Activated CD8-positive, alpha-beta T cell treated with anti-CD3 and anti-CD28 coated beads for 36 hours (primary cell): ENCODE results near the gene NFKBIA. TPM values are rescaled to one million over a fixed set of nuclear protein-coding genes. Genes with fewer than 3 reads are reported as not detected.

ENCODE experiments used
- ATAC-seq: fragments of 200-7000 bp; cut with Tn5 transposase; one replicate; pipeline ENCODE4 v1.10.0; 2021; ENCODE audit warnings: mild to moderate bottlenecking, moderate library complexity
- CTCF ChIA-PET: fragments of 350-600 bp; sonication (Branson Sonifier 250); formaldehyde crosslinking; loops from one replicate; lab custom pipeline; 2021; ENCODE audit warnings: antibody characterized with exemption; lab: Charles Lee
- POLR2A ChIA-PET: fragments of 350-600 bp; sonication (Branson Sonifier 250); formaldehyde crosslinking; loops from one replicate; lab custom pipeline; 2021; ENCODE audit warnings: antibody characterized with exemption; lab: Charles Lee
- DNase-seq: peaks from one replicate; pipeline ENCODE4 v3.0.0-alpha.2; 2020
- H3K27ac Mint-ChIP-seq: one replicate; pipeline ENCODE4 v1.8.0; 2021; ENCODE audit warnings: mild to moderate bottlenecking, mixed read lengths
- H3K27me3 Mint-ChIP-seq: one replicate; pipeline ENCODE4 v1.8.0; 2021; ENCODE audit warnings: mixed read lengths
- H3K36me3 Mint-ChIP-seq: one replicate; pipeline ENCODE4 v1.8.0; 2021; ENCODE audit warnings: low read depth, mixed read lengths
- H3K4me1 Mint-ChIP-seq: one replicate; pipeline ENCODE4 v1.8.0; 2021; ENCODE audit warnings: low read depth, mixed read lengths
- H3K4me3 Mint-ChIP-seq: one replicate; pipeline ENCODE4 v1.8.0; 2021; ENCODE audit warnings: mild to moderate bottlenecking, moderate library complexity, mixed read lengths
- H3K9me3 Mint-ChIP-seq: one replicate; pipeline ENCODE4 v1.8.0; 2021; ENCODE audit warnings: mixed read lengths
- intact Hi-C: fragments of 100-400 bp; cut with micrococcal nuclease; formaldehyde crosslinking; loops from one replicate; pipeline ENCODE4 v1.10.0; 2022
- total RNA-seq, 2 experiments: library from RNA; stranded (reverse); gene quantifications; one replicate each; pipeline ENCODE4 v1.2.3, GENCODE V29; 2021
- TF ChIP-seq, protein P1 (sequence below): fragments of 200-600 bp; IDR thresholded peaks from one replicate; pipeline ENCODE4 v1.8.0; 2022; ENCODE audit warnings: antibody characterized with exemption, mild to moderate bottlenecking

The NFKBIA gene
- total RNA-seq, 2 experiments from 2014 or later: 218 to 227 TPM

GRCh38 chr14:35403114-35403602, 1.4 kb downstream of the NFKBIA start:
- intact Hi-C loops: loop anchor here (5.0 kb wide), 2 partner anchors 36 to 51 kb away; no protein-coding TSS in a partner anchor
- Mint-ChIP-seq H3K36me3 (peaks cover 47% of the 10 kb centered on the region), H3K27me3 (no peaks in the 10 kb centered on the region), H3K4me1 (peaks cover 39% of the 10 kb centered on the region), H3K27ac (peak overlapping the region; percentile 97), H3K4me3 (peak overlapping the region; percentile 93), H3K9me3 (no peaks in the 10 kb centered on the region)
- peak; percentile 71 for DNase-seq
- POLR2A ChIA-PET: interaction anchor here (0.9 to 8.4 kb wide), 30 partner anchors 11 to 529 kb away, joined by 3 to 222 read pairs (median 6); partner anchors contain the start of genes BAZ1A, PPP2R3C, PRORP and PSMA6
- CTCF ChIA-PET: interaction anchor here (1.1 to 7.1 kb wide), 12 partner anchors 12 to 173 kb away, joined by 3 to 88 read pairs (median 11); partner anchors contain the start of gene PSMA6
- peak; percentile 10 for ATAC-seq
- TF ChIP-seq, protein P1, sequence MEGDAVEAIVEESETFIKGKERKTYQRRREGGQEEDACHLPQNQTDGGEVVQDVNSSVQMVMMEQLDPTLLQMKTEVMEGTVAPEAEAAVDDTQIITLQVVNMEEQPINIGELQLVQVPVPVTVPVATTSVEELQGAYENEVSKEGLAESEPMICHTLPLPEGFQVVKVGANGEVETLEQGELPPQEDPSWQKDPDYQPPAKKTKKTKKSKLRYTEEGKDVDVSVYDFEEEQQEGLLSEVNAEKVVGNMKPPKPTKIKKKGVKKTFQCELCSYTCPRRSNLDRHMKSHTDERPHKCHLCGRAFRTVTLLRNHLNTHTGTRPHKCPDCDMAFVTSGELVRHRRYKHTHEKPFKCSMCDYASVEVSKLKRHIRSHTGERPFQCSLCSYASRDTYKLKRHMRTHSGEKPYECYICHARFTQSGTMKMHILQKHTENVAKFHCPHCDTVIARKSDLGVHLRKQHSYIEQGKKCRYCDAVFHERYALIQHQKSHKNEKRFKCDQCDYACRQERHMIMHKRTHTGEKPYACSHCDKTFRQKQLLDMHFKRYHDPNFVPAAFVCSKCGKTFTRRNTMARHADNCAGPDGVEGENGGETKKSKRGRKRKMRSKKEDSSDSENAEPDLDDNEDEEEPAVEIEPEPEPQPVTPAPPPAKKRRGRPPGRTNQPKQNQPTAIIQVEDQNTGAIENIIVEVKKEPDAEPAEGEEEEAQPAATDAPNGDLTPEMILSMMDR: no peak

DNA sequence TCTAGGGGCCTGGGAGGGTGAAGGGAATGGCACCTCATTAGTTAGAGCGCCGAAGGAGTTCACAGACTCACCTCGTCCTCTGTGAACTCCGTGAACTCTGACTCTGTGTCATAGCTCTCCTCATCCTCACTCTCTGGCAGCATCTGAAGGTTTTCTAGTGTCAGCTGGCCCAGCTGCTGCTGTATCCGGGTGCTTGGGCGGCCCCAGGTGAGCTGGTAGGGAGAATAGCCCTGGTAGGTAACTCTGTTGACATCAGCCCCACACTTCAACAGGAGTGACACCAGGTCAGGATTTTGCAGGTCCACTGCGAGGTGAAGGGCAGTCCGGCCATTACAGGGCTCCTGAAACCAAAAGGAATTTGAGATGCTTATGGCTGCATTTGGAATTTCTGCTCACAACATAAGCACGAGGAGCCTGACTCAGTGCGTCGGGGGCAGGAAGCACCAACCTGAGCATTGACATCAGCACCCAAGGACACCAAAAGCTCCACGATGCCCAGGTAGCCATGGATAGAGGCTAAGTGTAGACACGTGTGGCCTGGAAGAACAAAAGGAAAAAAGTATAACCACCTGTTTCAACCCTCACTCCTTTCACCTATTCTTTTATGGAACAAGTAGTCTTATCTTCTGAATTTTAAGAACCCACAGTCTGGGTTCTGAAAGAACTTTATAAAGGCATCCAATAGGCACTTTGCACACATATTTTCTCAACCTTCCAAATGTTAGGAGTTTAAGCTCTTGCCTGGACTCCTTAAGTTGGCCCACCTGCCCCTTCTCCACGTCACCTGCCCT, 2.0 kb downstream of the NFKBIA start:
- DNase-seq: peak; percentile 68
- ATAC-seq: no peak
- peaks cover 44% of the 10 kb centered on the region for H3K4me1 Mint-ChIP-seq
- no peaks in the 10 kb centered on the region for H3K9me3 Mint-ChIP-seq
- CTCF ChIA-PET: interaction anchor here (0.6 to 7.1 kb wide), 13 partner anchors 13 to 958 kb away, joined by 3 to 88 read pairs (median 6); partner anchors contain the start of gene PSMA6
- POLR2A ChIA-PET: interaction anchor here (0.6 to 8.4 kb wide), 24 partner anchors 10 to 528 kb away, joined by 3 to 222 read pairs (median 7); partner anchors contain the start of genes BAZ1A, PPP2R3C, PRORP and PSMA6
- H3K4me3 Mint-ChIP-seq: peak overlapping the region; percentile 93
- peaks cover 47% of the 10 kb centered on the region for H3K36me3 Mint-ChIP-seq
- intact Hi-C loops: loop anchor here (5.0 kb wide), 2 partner anchors 35 to 50 kb away; no protein-coding TSS in a partner anchor
- no peaks in the 10 kb centered on the region for H3K27me3 Mint-ChIP-seq
- peak overlapping the region; percentile 97 for H3K27ac Mint-ChIP-seq
- TF ChIP-seq, protein P1: no peak

GRCh38 chr14:35401422-35402265, 2.9 kb downstream of the NFKBIA start:
- peak overlapping the region; percentile 97 for H3K27ac Mint-ChIP-seq
- peaks cover 47% of the 10 kb centered on the region for H3K36me3 Mint-ChIP-seq
- TF ChIP-seq, protein P1: no peak
- DNase-seq (no peak), ATAC-seq (no peak)
- H3K4me3 Mint-ChIP-seq: peak overlapping the region; percentile 93
- ChIA-PET CTCF (interaction anchor here (0.6 to 7.1 kb wide), 13 partner anchors 10 to 957 kb away, joined by 3 to 88 read pairs (median 4); partner anchors contain the start of gene PSMA6), POLR2A (interaction anchor here (0.6 to 8.4 kb wide), 20 partner anchors 10 to 527 kb away, joined by 3 to 222 read pairs (median 11); partner anchors contain the start of genes BAZ1A, PPP2R3C, PRORP and PSMA6)
- no peaks in the 10 kb centered on the region for H3K9me3 Mint-ChIP-seq
- intact Hi-C loops: loop anchor here (5.0 kb wide), 2 partner anchors 34 to 49 kb away; no protein-coding TSS in a partner anchor
- peaks cover 43% of the 10 kb centered on the region for H3K4me1 Mint-ChIP-seq
- H3K27me3 Mint-ChIP-seq: no peaks in the 10 kb centered on the region

- H3K4me1 Mint-ChIP-seq: peaks cover 35% of the 10 kb centered on the region
- TF ChIP-seq, protein P1: no peak
- POLR2A ChIA-PET: interaction anchor here (0.7 to 8.4 kb wide), 17 partner anchors 9 to 467 kb away, joined by 3 to 222 read pairs (median 9); partner anchors contain the start of genes PPP2R3C, PRORP and PSMA6
- H3K9me3 Mint-ChIP-seq: no peaks in the 10 kb centered on the region
- H3K4me3 Mint-ChIP-seq: peak overlapping the region; percentile 93
- ATAC-seq (no peak), DNase-seq (peak; percentile 84)
- no peaks in the 10 kb centered on the region for H3K27me3 Mint-ChIP-seq
- CTCF ChIA-PET: interaction anchor here (0.9 to 7.1 kb wide), 7 partner anchors 9 to 260 kb away, joined by 3 to 88 read pairs (median 5); no protein-coding TSS in a partner anchor
- intact Hi-C loops: loop anchor here (5.0 kb wide), 2 partner anchors 34 to 49 kb away; no protein-coding TSS in a partner anchor
- H3K27ac Mint-ChIP-seq: peak overlapping the region; percentile 92
- H3K36me3 Mint-ChIP-seq: peaks cover 47% of the 10 kb centered on the region
Measured at GRCh38 chr14:35400648-35401421, 3.7 kb downstream of the NFKBIA start.
